ENCODE measurements around the gene SULT1C3.

SULT1C3 gene

GRCh38 chr2:108239786-108240185, at the start of gene SULT1C3:
Gene SULT1C3, plus strand, starts transcription at chr2:108239968. Its CDS starts 7,227 bp downstream, at chr2:108247195.
- no peak for FAIRE-seq

DNA sequence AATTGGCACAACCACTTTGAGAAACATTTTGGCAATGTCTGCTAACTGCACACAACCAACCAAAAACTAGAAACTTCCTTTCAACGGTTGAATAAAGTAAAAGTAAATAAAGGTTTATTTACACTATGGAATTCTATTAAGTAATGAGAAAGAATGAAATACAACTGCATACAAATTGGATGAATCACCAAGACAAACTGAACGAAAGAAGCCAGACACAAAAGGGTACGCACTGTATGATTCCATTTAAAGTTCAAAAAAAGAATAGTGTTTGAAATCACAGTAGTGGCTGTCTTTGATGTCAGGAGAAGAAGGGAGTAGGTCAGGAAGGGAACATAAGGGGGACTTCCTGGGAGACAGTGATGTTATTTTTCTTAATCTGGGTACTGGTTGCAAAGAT, 46.5 kb upstream of the SULT1C3 start:
- no peak for FAIRE-seq

GRCh38 chr2:108194409-108195132, 45.2 kb upstream of the SULT1C3 start:
- peak; percentile 100 for FAIRE-seq

- FAIRE-seq = no peak
Observed at GRCh38 chr2:108195133-108195439, 44.7 kb upstream of the SULT1C3 start.

GRCh38 chr2:108199726-108200125, 40.0 kb upstream of the SULT1C3 start:
- FAIRE-seq = no peak

DNA sequence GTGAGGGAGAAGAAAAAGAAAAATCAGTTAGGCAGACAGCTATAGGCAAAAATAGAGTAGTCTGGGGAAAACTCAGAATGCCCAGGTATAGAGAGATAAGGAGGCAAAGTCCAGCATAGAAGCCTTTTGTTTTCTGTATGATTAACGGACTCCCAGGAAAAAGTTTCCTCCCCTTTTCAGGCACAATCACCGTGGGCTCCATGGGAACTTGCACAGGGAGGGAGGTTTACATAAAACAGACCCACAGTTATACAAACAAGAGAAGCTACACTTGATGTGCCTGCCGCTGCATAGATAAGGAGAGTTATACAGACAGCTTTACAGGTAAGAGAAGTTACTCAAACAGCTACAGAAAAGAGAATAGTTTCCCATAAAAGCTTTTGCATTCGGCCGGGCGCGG, 39.2 kb upstream of the SULT1C3 start:
- no peak for FAIRE-seq

GRCh38 chr2:108212671-108213070, 27.1 kb upstream of the SULT1C3 start:
- FAIRE-seq = no peak

DNA sequence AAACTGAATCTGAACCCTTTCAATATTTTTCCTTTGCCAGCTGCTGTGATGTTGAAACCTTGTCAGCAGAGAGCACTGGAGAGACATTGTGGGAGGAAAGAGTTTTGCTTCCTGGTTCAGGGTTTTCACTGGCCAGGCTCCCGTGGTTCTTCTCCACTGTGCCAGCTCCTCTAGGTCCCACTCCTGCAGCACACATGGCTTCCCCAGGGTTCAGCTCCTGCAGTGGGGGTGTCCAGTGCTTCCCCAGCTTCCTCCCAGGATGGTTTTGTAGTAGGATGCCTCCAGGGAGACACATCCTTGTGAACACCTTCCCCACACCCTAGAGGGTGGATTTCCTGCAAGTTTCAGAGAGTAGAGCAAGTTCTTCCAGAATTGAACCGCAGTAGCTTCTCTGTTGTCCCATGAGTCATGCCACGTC, 24.0 kb upstream of the SULT1C3 start:
- FAIRE-seq = no peak

GRCh38 chr2:108217211-108217610, 22.6 kb upstream of the SULT1C3 start:
- no peak for FAIRE-seq

DNA sequence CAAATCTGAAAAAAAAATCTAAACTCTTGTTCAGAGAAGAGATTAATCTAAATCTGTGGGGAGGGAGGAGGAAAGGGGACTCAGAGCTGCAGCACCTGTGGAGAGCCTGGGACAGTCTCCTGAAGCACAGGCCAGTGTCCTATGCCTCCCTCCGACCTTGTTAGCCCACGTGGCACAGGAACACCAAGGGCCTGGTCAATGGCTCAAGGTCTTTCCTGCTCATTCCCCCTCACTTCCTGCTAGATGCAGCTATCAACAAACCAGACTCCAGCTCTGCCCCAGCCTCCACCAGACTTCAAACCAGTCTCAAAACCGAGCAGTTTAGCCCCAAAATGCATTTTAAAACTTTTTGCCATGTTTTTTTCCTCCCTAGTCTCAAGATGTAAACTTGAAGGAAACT, 20.1 kb upstream of the SULT1C3 start:
- no peak for FAIRE-seq

GRCh38 chr2:108220191-108220590, 19.6 kb upstream of the SULT1C3 start:
- FAIRE-seq = no peak

- no peak for FAIRE-seq
Observed at GRCh38 chr2:108220942-108221541, 18.7 kb upstream of the SULT1C3 start.

DNA sequence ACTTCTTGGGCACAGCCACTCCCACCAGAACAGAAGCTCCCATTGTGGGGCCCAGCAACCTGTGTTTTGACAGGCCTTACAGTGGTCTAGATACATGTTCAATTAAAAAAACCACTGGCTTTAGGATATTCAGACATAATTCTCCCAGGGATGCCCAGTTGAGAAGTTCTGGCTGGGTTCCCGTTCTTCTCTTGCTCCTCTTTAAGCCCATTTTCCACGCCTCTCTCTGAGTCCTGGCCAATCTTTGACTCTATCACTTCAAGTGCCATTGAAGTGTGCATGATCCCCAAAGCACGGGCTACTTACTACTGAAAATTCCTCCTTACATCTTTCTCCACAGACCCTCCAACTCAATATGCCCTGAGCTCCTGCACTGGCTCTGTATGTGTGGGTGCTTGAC, 17.5 kb upstream of the SULT1C3 start:
- no peak for FAIRE-seq

DNA sequence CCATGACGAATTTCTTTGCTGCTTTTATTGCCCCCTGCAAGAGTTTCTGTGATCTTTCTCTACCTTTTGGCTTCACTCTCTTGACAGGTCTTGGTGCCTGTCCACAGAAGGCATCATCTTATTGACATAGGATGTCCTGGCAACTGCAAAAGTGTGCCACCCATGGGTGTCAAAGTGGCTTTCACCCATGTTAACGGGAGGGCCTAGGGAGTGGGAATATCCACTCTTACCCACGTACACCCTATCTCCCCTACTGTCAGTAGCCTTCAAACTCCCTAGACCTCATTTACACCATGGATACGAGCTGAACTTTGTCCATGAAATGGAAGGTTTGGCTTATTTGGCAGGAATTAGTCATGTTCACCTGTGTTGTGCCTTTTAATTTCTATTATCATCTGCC, 16.2 kb upstream of the SULT1C3 start:
- no peak for FAIRE-seq

DNA sequence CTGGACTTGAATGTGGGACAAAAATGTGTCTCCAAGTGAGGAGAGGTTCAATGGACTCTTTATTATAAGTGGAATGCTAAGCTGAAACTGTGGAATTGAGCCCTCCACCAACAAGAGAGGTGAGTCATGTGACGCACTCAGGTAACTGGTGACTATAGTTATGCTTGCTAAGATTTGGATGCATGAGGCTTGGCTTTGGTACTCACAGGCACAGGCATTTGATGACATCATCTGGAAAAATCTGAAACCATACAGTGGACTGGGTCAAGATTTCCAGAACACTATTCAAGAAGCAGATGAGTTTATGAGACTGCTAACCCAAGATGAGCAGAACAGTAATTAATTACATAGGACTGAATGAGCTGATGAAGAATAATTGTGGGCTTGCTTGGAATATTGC, 15.7 kb upstream of the SULT1C3 start:
- FAIRE-seq = no peak

- FAIRE-seq = no peak
Observed at GRCh38 chr2:108226564-108226963, 13.2 kb upstream of the SULT1C3 start.

DNA sequence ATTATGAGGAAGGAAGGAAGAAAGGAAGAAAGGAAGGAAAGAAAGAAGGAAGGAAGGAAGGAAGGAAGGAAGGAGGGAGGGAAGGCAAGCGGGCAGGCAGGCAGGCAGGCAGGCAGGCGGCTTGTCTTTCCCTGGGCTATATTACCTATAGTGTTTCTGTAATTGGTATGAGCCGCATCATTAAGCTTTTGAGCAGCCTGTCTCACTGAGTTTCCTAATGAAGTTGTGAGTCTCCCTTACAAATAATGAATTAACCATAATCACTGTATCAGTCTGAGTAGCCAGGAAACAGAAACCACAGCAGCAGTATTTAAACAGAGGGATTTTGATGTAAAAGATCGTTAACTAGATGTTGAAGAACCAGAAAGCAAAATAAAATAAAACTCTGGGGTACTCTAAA, 11.8 kb upstream of the SULT1C3 start:
- FAIRE-seq = no peak

- no peak for FAIRE-seq
Observed at GRCh38 chr2:108228537-108228936, 11.2 kb upstream of the SULT1C3 start.

DNA sequence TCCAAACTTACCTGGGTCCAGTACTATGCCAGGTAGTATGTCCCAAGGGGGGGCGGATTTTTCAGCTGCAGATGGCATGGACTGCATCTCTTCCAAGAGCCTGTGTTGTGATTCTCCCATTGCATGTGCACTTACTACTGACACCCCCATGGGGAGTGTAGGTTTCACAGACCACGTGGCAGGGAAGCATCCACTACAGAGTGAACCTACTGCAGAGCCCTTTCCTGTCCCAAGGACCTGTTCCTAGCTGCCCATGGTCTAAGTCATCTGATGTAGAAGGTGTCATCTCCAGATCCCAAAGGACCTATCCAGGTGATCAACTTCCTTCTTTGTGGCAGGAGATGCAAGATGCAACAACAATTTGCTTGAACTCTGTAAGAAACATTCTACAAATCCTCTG, 9.9 kb upstream of the SULT1C3 start:
- no peak for FAIRE-seq

- FAIRE-seq = no peak
Observed at GRCh38 chr2:108235577-108235976, 4.2 kb upstream of the SULT1C3 start.

DNA sequence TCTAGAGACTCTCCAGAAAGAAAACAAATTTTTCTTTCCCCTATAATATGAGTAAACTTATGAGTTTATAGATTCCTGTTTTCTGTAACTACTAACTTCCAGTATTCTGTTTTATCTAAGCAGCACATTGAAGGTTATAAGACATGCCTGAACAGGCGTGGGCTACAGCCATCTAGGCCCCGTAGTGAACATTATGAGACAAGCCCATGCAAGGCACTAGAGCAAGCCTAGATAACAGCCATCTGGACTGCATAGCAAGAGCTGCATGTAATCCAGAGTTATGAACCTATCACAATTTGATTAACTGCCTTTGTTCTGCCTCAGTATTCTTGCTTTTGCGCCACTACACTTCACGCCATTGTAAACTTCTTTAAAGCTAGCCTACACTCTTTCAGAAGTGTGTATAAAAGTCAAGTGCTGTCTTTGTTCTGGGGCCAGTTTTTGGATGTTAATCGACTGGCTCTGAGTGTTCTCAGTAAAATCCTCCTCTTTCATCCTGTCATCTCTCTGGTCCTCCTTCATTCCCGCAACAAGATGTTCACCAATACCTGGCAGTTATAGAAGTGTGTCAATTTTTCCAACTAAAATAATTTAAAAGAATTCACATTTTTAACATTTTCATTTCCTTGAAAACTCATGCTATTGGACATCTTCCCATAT, 3.0 kb upstream of the SULT1C3 start:
- no peak for FAIRE-seq

DNA sequence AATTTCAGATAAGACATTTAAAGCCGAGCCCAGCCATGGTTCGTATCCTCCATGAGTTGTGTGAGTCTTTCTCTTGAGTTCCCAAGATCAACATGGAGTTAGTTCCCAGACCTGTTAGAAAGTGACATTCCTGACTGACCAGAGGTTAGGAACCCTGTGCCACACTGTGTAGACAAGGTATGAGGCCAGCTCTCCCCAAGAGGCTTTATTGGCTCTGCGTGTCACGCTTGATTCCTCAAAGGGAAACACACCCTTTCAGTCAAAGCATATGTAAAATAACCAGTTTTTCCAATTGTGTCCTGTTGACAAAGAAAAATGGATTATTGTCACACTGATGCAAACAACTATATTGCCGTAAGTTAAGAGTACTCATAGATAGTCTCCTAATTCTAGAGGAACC, 1.2 kb downstream of the SULT1C3 start:
- FAIRE-seq = no peak

DNA sequence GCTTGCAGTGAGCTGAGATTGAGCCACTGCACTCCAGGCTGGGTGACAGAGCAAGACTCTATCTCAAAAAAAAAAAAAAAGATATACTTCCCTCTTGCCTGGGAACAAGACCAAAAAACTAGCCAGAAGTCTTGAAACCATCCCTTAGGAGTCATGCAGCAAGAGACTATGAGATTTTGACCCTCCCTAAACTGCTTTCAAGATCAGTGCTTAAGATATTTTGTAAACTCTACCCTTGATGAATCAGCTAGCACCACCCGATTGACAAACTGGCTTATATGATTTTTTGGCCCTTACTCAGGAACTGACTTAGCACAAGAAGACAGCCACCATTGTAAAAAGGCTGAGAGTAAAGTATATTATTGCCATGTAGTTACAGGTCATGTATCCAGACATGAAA, 3.8 kb downstream of the SULT1C3 start:
- FAIRE-seq = no peak

- FAIRE-seq = no peak
Observed at GRCh38 chr2:108244667-108245414, 5.1 kb downstream of the SULT1C3 start.

All from islet of Langerhans (tissue), 1 donor.